Measurements from ENCODE around the gene GNAQ.

GRCh38 chr9:77854916-77855311 is 176.7 kb downstream of the GNAQ start:
- TF ChIP-seq, protein P1, sequence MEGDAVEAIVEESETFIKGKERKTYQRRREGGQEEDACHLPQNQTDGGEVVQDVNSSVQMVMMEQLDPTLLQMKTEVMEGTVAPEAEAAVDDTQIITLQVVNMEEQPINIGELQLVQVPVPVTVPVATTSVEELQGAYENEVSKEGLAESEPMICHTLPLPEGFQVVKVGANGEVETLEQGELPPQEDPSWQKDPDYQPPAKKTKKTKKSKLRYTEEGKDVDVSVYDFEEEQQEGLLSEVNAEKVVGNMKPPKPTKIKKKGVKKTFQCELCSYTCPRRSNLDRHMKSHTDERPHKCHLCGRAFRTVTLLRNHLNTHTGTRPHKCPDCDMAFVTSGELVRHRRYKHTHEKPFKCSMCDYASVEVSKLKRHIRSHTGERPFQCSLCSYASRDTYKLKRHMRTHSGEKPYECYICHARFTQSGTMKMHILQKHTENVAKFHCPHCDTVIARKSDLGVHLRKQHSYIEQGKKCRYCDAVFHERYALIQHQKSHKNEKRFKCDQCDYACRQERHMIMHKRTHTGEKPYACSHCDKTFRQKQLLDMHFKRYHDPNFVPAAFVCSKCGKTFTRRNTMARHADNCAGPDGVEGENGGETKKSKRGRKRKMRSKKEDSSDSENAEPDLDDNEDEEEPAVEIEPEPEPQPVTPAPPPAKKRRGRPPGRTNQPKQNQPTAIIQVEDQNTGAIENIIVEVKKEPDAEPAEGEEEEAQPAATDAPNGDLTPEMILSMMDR (IDR thresholded peaks at IDR 0.05) = no peak
- TF ChIP-seq POLR2A (IDR thresholded peaks at IDR 0.05; ENCODE audit: low read depth) = no peak
- TF ChIP-seq EP300 (IDR thresholded peaks at IDR 0.05) = no peak
